ENCODE results near the gene ATOSB. TPM values are rescaled to one million over a fixed set of nuclear protein-coding genes. Genes with fewer than 3 reads are reported as not detected.
A peak's percentile ranks its signal among the peaks of the same experiment; 100 is the strongest.

Gene ATOSB
- polyA plus RNA-seq, 3 donors = 18.5 to 96.8 (median 23.7) TPM

DNA sequence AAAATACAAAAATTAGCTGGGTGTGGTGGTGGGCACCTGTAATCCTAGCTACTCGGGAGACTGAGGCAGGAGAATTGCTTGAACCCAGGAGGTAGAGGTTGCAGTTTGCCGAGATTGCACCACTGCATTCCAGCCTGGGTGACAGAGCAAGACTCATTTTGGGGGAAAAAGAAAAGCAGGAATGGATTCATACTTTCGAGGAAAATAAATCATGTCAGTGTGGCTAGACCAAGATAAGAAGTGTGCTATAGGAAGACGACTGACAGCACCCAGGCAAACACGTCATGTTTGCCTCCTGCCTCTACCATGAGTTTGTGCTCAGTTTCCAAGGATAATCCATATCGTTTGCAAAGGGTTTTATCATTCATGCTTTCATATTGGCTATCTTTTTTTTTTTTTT lies 19.3 kb upstream of the ATOSB start:
- Histone ChIP-seq H3K4me3 (replicated peaks in 1 of 3; ENCODE audit: low read depth in 2 of 3, low read length in 3 of 3) (no peak overlapping the region), H4K20me1 (ENCODE audit: insufficient read depth, low read length) (no peaks in the 10 kb centered on the region), H3K79me2 (ENCODE audit: insufficient read depth, low read length) (no peaks in the 10 kb centered on the region), H3K27me3 (ENCODE audit: control insufficient read depth in 2 of 2, insufficient read depth in 2 of 2, low read length in 2 of 2) (no peaks in the 10 kb centered on the region), H2AFZ (ENCODE audit: insufficient read depth, low read depth, low read length, poor library complexity, severe bottlenecking) (no peak overlapping the region), H3K36me3 (replicated peaks in 1 of 2; ENCODE audit: control insufficient read depth in 1 of 2, insufficient read depth in 2 of 2, low read length in 2 of 2) (no peaks in the 10 kb centered on the region), H3K4me2 (replicated peaks; ENCODE audit: extremely low read depth, low read length, poor library complexity, severe bottlenecking) (no peak overlapping the region), H3K4me1 (ENCODE audit: control insufficient read depth in 1 of 2, insufficient read depth in 2 of 2, low read length in 2 of 2) (no peaks in the 10 kb centered on the region), H3K27ac (ENCODE audit: low read depth in 1 of 2, low read length in 2 of 2) (no peak overlapping the region), H3K9me3 (replicated peaks in 1 of 2; ENCODE audit: control insufficient read depth in 1 of 2, insufficient read depth in 1 of 2, low read length in 2 of 2) (peaks cover 0 to 23% of the 10 kb centered on the region in 2 donors), H3K9ac (ENCODE audit: insufficient read depth, low read length, poor library complexity, severe bottlenecking) (no peak overlapping the region)
- DNase-seq = no peak
- Mint-ChIP-seq H3K9me3 (peaks cover 2 to 30% (median 21%) of the 10 kb centered on the region in 7 donors), H3K4me3 (no peak overlapping the region), H3K36me3 (no peaks in the 10 kb centered on the region), H3K4me1 (no peaks in the 10 kb centered on the region), H3K27me3 (ENCODE audit: low read depth in 3 of 3) (peaks cover 0 to 6% (median 4%) of the 10 kb centered on the region in 3 donors), H3K27ac (no peak overlapping the region)
- intact Hi-C loops (cut with micrococcal nuclease) = no loop called here
- WGBS (ENCODE audit: insufficient coverage) = 89% methylated on average over 3 of the region's 6 CpGs
- TF ChIP-seq, protein P1, sequence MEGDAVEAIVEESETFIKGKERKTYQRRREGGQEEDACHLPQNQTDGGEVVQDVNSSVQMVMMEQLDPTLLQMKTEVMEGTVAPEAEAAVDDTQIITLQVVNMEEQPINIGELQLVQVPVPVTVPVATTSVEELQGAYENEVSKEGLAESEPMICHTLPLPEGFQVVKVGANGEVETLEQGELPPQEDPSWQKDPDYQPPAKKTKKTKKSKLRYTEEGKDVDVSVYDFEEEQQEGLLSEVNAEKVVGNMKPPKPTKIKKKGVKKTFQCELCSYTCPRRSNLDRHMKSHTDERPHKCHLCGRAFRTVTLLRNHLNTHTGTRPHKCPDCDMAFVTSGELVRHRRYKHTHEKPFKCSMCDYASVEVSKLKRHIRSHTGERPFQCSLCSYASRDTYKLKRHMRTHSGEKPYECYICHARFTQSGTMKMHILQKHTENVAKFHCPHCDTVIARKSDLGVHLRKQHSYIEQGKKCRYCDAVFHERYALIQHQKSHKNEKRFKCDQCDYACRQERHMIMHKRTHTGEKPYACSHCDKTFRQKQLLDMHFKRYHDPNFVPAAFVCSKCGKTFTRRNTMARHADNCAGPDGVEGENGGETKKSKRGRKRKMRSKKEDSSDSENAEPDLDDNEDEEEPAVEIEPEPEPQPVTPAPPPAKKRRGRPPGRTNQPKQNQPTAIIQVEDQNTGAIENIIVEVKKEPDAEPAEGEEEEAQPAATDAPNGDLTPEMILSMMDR (IDR thresholded peaks at IDR 0.05) = no peak

DNA sequence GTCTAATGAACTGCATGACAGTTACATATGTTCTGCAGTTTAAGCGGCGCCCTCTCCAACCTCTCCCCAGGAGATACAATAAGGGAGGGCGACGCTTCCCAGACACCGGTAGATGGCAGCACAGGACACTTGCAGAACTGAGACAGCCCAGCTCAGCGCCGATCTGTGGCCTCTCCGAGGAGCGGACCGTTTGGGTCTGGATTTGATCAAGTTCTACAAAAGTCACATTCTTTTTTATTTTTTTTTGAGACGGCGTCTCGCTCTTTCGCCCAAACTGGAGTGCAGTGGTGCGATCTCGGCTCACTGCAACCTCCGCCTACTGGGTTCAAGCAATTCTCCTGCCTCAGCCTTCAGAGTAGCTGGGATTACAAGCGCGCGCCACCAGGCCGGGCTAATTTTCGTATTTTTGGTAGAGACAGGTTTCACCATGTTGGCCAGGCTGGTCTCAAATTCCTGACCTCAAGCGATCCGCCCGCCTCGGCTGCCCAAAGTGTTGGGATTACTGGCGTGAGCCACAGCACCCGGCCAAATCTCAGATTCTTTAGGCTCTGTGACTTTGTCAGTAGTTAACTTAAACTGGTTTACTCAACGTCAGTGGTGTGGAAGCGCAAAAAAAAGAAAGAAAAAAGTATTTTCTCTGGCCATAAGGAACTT lies 1.4 kb upstream of the ATOSB start:
- H3K27me3 ChIP-seq (ENCODE audit: control insufficient read depth in 2 of 2, insufficient read depth in 2 of 2, low read length in 2 of 2) = no peaks in the 10 kb centered on the region
- no peaks in the 10 kb centered on the region for H3K36me3 ChIP-seq (replicated peaks in 1 of 2; ENCODE audit: control insufficient read depth in 1 of 2, insufficient read depth in 2 of 2, low read length in 2 of 2)
- H3K27ac ChIP-seq (ENCODE audit: low read depth in 1 of 2, low read length in 2 of 2) = peak overlapping the region in 1 of 2 donors; percentile 98
- peak overlapping the region; percentile 89 for H3K9ac ChIP-seq (ENCODE audit: insufficient read depth, low read length, poor library complexity, severe bottlenecking)
- H3K4me2 ChIP-seq (replicated peaks; ENCODE audit: extremely low read depth, low read length, poor library complexity, severe bottlenecking) = peak overlapping the region; percentile 89
- WGBS (ENCODE audit: insufficient coverage) = 26% methylated on average over 28 of the region's 30 CpGs
- H3K4me3 ChIP-seq (replicated peaks in 1 of 3; ENCODE audit: low read depth in 2 of 3, low read length in 3 of 3) = peak overlapping the region; percentile 52 to 91 (median 72)
- H3K9me3 ChIP-seq (replicated peaks in 1 of 2; ENCODE audit: control insufficient read depth in 1 of 2, insufficient read depth in 1 of 2, low read length in 2 of 2) = no peaks in the 10 kb centered on the region
- intact Hi-C loops (cut with micrococcal nuclease) = loop anchor here (5.0 to 10.0 kb wide), 6 partner anchors 45 to 452 kb away; partner anchors contain the start of genes CCL27 (in 1 of the 2) and UNC13B (in 1 of the 2)
- TF ChIP-seq, protein P1 (IDR thresholded peaks at IDR 0.05) = peak; percentile 92
- Mint-ChIP-seq H3K27me3 (ENCODE audit: low read depth in 3 of 3) (peaks cover 0 to 3% (median 3%) of the 10 kb centered on the region in 3 donors), H3K27ac (peak overlapping the region; percentile 99 to 100 (median 99)), H3K4me3 (peak overlapping the region; percentile 97 to 99), H3K4me1 (peaks cover 42% of the 10 kb centered on the region), H3K9me3 (peaks cover 0 to 3% (median 0%) of the 10 kb centered on the region in 7 donors), H3K36me3 (peaks cover 7 to 12% of the 10 kb centered on the region in 2 donors)
- peak overlapping the region; percentile 81 for H2AFZ ChIP-seq (ENCODE audit: insufficient read depth, low read depth, low read length, poor library complexity, severe bottlenecking)
- H3K4me1 ChIP-seq (ENCODE audit: control insufficient read depth in 1 of 2, insufficient read depth in 2 of 2, low read length in 2 of 2) = peaks cover 35 to 45% of the 10 kb centered on the region in 2 donors
- DNase-seq = peak; percentile 87 to 91 (median 89)
- H3K79me2 ChIP-seq (ENCODE audit: insufficient read depth, low read length) = peaks cover 33% of the 10 kb centered on the region
- H4K20me1 ChIP-seq (ENCODE audit: insufficient read depth, low read length) = peaks cover 21% of the 10 kb centered on the region

All from CD14-positive monocyte (primary cell).